Stimulated activated CD8-positive, alpha-beta memory T cell treated with anti-CD3 and anti-CD28 coated beads, Interleukin-4, amount 100 ng/mL, for 4 hours (primary cell): ENCODE measurements around the gene KRT80.

ENCODE experiments used
- DNase-seq, 2 donors: peaks; one replicate each; pipeline ENCODE4 v3.0.0-alpha.2; 2020; ENCODE audit warnings: low read depth in 2 of 2, low spot score in 1 of 2

Gene KRT80

DNA sequence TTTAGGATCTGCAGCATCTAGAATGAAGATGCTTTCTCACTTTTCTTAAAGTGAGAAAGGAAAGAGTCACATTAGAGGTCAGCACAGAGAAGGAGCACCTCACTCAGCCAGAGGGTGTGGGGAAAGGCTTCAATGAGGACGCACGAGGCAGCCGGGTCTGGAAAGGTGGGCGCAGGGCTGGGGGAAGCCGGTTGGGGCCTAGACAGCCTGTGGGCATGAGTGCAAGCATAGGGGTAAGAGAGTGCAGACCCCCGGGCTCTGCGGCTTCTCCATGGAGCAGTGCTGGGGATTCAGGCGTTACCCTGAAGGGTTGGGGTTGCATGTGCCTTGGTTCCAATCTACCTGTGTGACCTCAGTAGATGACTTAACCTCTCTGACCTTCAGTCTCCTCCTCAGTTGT is 49.9 kb downstream of the KRT80 start:
- DNase-seq, result no peak

DNA sequence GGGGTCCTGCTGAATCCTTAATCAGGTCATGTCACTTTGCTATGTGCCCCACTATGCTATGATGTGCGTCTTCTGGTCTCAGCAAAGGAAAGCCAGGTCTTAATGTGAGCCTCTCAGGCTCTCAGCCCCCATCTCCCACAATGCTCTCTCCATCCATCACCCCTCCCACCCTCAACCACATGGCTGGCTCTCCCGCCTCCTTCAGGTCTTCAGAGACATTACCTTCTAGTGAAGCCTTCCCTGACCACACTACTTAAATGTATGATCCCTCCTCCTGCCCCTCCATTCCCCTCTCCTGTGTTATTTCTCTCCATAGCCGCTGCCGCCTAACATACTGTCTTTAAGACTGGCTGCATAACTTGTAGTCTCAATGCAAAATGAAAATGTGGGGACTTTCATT is 50.5 kb downstream of the KRT80 start:
- no peak for DNase-seq

DNA sequence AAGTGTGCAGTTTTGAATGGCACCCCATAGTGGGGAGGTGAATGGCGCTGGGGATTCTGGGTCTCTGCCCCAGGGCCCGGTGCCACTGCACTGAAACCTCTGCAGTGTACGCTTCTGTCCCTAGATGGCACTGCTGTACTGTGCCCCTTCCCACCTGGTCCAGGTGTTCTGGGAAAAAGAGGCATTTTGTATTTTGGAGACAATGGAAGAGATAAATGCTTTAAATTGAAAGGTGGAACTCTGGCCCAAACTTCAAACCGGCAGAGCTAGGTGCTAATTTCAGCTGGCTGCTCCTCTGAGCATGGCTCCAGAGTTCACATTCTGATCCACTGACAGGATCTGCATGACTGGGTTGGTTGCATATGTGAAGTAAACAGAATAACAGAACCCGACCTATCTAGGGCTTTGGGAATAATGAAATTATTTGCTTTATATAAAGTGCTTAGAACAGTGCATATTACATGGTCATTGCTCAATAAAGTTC is 52.2 kb downstream of the KRT80 start:
- DNase-seq, result no peak

DNA sequence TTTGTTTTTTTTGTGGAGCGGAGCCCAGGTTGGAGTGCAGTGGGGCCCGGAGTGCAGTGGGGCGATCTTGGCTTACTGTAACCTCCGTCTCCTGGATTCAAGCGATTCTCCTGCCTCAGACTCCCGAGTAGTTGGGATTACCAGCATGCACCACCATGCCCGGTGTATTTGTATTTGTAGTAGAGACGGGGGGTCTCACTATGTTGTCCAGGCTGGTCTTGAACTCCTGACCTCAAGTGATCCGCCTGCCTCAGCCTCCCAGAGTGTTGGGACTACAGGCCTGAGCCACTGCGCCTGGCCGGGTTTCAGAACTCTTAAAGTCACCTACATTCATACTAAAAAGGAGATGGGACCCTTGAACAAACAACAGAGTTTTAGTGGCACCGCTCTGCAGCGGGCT is 52.7 kb downstream of the KRT80 start:
- no peak for DNase-seq

DNA sequence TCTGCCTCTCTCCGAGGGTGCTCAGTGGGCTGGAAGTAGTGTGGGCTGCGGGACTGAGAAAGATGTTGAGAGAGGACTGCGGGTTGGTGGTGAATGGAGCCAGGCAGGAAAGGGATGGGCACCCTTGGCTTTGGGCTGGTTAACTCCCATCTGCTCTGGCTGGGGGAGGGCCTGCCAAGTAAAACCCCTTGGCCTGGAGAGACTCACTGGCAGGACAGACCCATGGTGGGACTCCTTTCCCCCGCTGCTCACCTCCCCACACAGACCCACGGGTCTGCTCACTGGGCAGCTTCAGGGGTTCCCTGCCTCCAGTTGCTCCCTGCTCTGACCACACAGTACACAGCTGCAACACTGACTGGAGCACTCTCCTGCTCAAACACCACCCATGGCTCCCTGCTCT is 54.1 kb downstream of the KRT80 start:
- DNase-seq, result no peak

DNA sequence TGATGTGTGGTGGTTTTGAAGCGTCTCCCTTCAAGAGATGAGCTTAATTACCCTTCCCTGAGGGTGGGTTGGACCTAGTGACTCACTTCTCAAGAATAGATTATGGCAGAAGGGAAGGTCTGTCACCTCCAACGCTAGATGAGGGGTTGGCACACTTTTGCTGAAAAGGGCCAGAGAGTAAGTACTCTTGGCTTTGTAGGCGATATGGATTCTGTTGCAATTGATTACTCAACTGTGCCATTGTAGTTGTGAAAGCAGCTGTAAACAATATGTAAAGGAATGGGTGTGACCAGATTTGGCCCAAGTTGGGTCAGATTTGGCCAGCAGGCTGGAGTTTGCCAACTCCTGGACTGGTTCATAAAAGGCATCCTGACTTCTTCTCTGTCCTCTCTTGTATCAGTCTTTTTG is 59.1 kb downstream of the KRT80 start:
- no peak for DNase-seq

DNA sequence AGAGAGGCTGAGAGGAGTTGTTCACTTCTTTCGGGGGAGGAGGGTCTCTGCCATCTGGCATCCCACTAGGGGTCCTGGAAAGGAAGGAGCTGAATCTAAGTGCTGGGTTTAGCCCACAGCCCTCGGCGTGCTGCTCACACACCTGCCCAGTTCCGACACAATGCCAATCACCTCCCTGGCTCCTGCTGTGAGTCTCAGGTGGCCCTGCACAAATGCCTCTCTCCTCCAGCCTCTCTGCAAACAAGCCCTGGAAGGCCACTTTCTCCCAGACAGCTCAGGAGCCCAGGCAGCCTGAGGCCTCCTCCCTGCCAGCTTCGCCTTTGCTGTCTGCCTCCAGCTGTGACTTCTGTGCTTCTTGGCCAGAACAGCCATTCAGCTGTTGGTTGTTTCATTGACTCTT is 61.1 kb downstream of the KRT80 start:
- no peak for DNase-seq

DNA sequence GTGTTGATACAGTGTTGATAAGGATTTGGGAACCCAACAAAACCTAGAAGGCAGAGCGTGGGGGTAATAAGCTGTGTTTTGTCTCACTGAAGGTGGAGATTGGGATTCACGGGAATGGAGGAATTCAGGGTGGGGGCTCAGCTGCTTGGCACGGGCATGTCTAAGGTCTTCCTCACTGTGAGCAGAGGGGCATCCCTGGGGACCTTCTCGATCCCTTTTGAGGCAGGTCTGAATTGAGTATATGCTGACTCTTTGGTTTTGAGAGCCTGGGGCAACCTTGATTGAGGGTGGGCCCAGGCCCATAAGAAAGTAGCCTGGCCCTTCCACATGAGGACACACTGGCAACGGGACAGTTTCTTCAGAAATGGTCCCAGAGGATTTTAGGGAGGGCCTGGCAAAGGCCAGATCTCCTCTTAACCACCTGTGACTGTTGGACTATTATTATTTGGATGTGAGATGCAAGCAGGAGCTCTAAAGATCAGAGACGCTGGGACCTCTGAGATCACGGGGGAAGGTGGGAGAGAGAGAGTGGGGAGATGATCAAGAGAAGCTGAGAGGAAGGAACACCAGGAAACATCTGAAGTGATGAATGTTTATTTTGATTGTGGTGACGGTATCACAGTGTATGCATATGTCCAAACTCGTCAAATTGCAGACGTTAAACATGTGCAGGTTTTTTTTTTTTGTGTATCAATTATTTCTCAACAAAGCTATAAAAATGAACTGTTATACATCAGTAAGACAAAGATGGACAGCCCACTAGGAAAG is 63.9 kb downstream of the KRT80 start:
- DNase-seq, result no peak

DNA sequence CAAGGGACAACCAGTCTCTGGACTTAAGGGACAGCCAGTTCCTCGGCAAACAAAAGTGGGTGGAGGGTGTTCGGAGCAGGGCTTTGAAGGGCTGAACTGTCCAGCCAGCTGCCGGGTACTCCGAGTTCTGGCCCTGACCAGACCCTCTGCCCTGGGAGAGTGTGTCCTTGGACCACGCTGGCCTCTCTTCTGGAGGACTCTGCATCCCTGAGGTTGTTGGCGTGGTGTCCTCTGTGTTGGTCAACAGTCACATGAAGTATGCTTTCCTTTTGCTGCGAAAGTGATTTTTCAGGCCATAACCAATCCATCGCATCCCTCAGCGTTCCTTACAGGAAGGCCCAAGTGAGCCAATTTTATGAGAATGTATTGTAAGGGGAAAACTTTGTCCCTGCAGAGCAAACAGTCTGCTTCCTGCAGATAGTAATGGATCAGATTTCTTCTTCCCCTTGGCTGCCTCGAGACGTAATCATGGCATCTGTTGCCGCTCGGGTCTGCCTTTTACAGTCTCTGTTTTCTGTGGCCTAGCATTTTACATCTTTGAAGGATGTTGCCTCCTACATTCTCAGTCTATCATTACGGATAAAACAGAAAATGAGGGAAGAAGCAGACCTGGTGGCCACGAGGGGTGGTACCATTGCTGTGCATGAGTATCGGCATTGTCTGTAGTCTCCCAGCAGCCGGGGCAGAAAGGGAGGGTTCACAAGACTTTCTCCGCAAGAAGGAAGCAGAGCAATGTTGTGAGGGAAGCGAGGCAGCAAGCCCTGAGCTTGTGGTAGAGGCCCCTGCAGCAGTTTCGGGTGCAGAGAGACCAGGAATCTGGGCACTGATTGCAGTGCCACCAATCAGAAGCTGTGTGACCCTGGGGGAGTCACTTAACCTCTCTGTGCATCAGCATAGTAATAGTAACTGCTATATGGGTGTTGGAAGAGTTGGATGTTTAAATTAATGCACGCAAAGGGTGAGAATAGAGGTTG is 64.9 kb downstream of the KRT80 start:
- no peak for DNase-seq

DNA sequence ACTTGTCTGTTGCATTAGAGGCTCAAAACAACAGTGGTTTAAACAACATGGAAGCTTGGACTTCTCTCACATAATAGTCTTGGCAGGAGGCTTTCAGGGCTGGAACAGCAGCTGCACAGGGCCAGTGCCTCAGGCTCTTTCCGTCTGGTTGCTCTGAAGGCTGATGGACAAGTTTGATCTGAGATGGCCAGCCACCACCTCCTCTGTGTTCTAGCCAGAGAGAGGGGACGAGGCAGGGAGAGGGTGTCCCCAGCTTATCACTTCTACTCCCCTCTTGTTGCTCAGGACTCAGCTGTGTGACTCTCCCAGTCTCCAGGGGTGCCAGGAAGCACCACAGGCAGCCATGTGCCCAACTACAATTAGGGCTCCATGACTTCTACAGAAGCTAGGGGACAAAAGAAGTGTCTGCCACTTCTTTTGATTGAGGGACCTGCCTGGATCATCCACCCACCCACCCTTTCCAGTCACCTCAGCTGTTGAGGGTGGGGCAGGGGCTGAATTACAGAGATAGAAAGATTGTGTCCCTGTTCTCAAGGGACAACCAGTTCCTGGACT is 65.7 kb downstream of the KRT80 start:
- no peak for DNase-seq

DNA sequence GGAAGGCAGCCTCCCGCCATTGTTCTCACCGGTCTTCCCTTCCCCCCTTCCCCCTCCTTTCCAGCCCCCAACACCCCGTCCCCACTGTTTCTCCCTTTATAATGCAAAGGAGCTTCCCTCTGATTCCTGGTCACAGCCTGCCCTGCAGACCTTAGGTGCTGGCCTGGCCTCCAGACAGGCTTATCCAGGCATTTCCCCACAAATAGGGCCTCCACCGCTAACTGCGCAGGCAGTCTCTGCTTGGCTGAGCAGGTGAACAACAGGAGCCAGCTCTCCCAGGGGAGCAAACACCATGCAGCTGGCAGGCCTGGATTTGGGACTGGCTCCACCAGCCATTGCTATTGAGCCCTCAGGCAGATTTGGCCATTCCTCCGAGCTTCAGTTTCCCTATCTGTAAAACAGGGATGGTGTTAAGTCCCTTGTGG is 66.3 kb downstream of the KRT80 start:
- DNase-seq, result no peak

DNA sequence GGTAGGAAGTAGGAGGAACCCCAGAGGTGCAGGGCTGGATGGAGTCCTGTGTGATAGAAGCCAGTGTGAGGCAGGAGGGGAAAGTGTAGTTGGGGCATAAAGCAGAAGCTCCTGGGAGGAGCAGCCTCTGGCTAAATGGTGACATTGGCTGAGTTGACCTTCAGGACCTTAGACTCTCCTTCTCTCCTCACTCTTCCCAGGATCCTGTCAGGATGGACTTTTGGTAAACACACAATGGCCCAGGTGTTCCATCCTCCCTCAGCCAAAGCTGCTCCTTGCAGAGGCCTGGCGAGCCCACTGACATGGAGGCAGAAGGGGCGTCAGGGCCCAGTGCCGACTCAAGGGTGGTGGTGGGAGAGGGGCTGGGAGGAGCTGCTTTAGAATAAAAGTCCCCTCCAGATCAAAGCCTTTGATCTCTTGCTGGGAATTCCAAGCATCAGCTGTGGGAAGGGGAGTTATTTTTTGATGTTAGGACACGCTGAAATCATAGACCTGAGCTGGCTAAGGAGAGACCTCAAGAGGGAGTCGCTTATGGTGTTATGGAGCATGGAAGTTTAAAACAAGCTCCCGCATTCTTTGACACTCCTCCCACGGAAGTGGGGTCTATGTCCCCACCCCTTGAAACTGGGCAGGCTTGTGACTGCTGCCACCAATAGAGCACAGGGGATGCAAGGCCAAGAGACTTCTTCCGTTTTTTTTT is 68.2 kb downstream of the KRT80 start:
- no peak for DNase-seq

DNA sequence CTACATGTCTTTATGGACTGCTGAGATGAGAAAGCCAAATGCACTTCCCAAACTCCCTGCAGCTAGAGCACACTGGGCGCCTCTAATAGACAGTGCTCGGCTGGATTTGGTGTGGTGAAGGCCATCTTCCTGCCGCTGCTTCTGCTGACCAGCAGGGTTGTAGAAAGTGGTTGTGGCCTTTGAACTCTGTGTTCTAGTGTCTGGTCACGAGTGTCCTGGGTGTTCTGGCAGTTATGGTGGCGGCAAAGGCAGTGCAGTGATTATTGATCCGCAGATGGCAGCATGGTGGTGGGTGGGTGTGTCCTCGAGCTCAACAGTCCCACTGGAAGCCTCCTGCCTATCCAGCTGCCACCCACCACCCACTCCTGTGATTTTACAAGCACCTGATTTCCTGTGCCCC is 68.9 kb downstream of the KRT80 start:
- no peak for DNase-seq

DNA sequence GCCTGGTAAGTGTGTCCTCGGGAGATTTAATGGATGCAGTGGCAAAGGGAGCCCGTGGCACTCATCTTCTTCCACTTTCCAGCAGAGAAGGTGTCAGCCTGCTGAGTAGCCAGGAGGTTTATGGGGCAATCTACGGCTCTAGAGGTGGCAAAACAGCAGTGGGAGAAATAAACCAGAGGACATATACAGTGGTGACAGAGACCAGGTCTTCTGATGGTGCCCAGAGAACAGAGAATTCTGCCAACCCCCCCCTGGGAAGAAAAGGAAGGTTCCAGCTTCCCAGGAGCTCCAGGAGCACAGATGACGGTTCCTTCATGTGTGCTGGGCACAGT is 69.3 kb downstream of the KRT80 start:
- no peak for DNase-seq

DNA sequence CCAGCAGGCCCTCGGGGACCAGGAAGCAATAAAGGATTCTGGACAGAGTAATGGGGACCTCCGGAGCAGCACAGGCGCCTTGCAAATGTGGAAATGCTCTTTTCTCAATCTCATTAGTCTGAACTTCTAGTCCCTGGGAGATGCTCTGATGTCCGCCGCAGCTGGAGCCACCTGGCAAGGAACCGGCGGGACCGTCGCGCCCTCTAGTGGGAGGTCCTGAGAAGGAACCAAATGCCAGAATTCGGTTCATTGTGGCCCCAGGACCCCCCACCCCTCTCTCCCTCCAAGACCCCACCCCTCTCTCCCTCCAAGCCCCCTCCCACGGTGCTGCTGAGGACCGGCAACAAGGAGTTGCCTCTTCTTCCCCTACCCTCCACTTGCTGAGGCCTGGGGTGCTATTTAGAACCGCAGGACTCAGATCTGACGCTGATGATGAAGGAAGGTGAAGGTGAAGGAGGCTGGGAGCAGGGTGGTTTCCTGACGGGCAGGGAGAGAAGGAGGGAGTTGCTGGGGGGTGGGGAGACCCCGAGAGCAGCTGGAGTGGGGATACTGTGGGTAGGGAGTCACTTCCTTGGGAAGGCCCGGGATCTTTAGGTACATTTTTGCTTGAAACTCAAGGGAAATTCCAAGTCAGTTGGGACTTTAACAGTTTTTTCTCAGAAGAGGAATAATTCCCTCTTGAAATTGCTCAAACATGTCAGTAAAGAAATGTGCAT is 69.8 kb downstream of the KRT80 start:
- DNase-seq, result peak; percentile 25 to 43

DNA sequence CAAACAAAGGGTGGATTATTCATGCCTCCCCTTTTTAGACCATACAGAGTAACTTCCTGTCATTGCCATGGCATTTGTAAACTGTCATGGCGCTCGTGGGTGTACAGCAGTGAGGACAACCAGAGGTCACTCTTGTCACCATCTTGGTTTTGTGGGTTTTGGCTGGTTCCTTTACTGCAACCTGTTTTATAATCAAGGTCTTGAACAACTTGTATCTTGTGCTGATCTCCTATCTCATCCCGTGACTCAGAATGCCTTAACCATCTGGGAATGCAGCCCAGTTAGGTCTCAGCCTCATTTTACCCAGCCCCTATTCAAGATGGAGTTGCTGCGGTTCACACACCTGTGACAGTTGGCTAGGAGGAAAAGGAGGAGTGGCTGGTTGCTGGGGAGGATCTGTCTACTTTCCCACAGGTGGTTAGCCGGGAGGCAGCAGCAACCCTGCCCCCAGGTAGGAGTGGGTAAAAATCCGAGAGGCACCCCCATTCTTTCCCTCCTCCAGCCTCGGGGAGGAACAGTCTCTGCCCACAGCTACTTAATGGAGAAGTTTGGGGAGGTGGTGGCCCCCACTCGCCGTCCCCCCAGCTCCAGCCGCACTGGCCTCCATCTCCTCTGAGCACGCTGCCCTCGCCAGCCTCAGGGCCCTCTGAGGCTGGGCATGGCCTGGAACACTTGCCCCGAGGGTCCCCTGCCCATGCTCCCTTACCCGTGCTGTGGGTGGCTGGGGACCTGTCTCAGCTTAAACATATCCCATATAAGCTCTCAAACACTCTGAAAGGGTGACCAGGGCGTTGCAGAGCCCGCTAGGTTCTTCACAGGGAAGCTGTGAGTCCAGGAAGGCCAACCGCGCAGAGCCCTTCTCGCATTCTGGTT is 70.6 kb downstream of the KRT80 start:
- DNase-seq, result no peak

DNA sequence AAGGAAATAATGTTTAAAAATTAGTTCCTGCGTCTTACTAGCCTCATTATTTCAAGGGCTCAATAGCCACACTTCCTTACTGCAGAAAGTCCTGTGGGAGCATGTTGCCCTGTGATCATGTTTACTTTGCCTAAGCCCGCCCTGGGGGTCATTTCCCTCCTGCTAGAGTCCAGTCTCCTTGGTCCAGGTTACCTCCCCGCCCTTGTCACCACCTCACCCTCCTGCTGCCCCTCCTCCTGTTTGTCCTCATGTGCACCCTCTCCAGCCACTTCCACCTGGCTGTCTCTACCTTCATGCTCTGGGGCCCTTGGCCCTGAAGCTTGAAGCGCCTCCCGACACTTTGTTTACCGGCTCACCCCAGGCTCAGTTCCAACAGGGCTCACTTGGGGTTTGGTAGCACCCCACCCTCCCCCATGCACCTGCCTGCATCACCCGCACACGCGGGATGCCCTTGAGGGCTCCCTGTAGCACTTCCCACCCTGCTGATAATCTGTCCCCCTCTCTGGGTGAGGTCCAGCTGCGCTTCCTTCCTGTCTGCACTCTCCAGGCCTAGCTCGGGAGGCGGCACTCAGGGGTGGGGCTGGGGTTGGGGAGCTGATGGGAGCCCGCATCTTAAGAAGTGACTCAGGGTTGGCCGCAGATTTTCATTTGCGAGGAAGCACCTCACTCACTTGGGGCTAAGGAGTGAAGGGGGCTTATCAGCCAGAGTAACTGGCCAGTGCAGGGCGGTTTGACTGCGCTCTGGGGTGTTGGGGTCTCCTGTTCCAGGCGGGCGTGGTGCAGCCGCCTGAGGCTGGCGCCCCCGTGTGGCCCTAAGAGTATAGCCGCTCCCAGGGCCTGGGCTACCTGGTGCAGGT is 72.2 kb downstream of the KRT80 start:
- no peak for DNase-seq
